HepG2 (cell line): ENCODE data around the gene CRABP1. TPM values are rescaled to one million over a fixed set of nuclear protein-coding genes. Genes with fewer than 3 reads are reported as not detected.

Experiments
- ATAC-seq: fragments of 200-7000 bp; cut with Tn5 transposase; 3 replicates; pipeline ENCODE4 v1.9.1; 2020; ENCODE audit warnings: mild to moderate bottlenecking, moderate library complexity
- BruUV-seq: library from RNA; stranded (reverse); fragments of 400-500 nt; replicated peaks from 2 replicates; lab custom pipeline; 2021; lab: Mats Ljungman, UMichigan
- CTCF ChIA-PET: fragments of 300-600 bp; formaldehyde crosslinking; extraction: SDS; loops from one replicate; lab custom pipeline; 2021; ENCODE audit warnings: low total read pairs, inconsistent platforms, low intra/inter-chr PET ratio; lab: Yijun Ruan, JAX
- POLR2A ChIA-PET: fragments of 350-600 bp; sonication (Branson Sonifier 250); formaldehyde crosslinking; loops from one replicate; lab custom pipeline; 2020; ENCODE audit warnings: antibody characterized with exemption, inconsistent platforms; lab: Yijun Ruan, JAX
- DNase-seq: peaks from one replicate; pipeline ENCODE4 v3.0.0-alpha.2; 2015; ENCODE audit warnings: low spot score
- FAIRE-seq: peaks from 3 replicates; lab custom pipeline; 2011; peaks lifted over from hg19 to GRCh38; lab: Jason Lieb, UNC
- H2AFZ ChIP-seq: one replicate; pipeline ENCODE4 v1.6.1; 2011; ENCODE audit warnings: low read length, inconsistent platforms
- H3K27ac ChIP-seq: fragments of 300-600 bp; 3 replicates; pipeline ENCODE4 v1.8.0; 2011; ENCODE audit warnings: mixed run types, mild to moderate bottlenecking, mixed read lengths, low read length, inconsistent platforms; ENCODE audit not compliant: insufficient read depth; ENCODE audit errors: extremely low read length
- H3K27me3 ChIP-seq, 2 experiments: fragments of 200-600 bp in 1 of 2; 2 replicates in 1 of 2; 3 replicates in 1 of 2; pipeline versions ENCODE4 v1.6.0 to v1.8.0; 2011; ENCODE audit warnings: low read length in 2 of 2, mild to moderate bottlenecking in 2 of 2, moderate library complexity in 2 of 2, inconsistent platforms in 1 of 2; ENCODE audit not compliant: insufficient read depth in 2 of 2, control insufficient read depth in 1 of 2
- H3K36me3 ChIP-seq, 2 experiments: fragments of 200-600 bp in 1 of 2; replicated peaks in 1 of 2; 2 replicates in 1 of 2; 3 replicates in 1 of 2; pipeline versions ENCODE4 v1.5.1 to v1.8.0; 2011; ENCODE audit warnings: low read length in 2 of 2, inconsistent platforms in 1 of 2; ENCODE audit not compliant: insufficient read depth in 2 of 2, control insufficient read depth in 1 of 2
- H3K4me1 ChIP-seq: 2 replicates; pipeline ENCODE4 v1.5.1; 2012; ENCODE audit warnings: low read length, inconsistent platforms; ENCODE audit not compliant: insufficient read depth
- H3K4me2 ChIP-seq: 2 replicates; pipeline ENCODE4 v1.6.0; 2011; ENCODE audit warnings: low read depth, low read length, inconsistent platforms
- H3K4me3 ChIP-seq, 3 experiments: fragments of 200-600 bp in 1 of 3; sonication (generic), shearing (Covaris generic) in 1 of 3; replicated peaks in 1 of 3; 2 replicates each; pipeline ENCODE4 v1.5.1; 2011 to 2016; ENCODE audit warnings: low read length in 3 of 3, inconsistent platforms in 2 of 3, low read depth in 2 of 3, mild to moderate bottlenecking in 2 of 3, control low read depth in 1 of 3, mixed read lengths in 1 of 3; ENCODE audit not compliant: insufficient read depth in 1 of 3
- H3K79me2 ChIP-seq: one replicate; pipeline ENCODE4 v1.6.1; 2011; ENCODE audit warnings: low read length, inconsistent platforms; ENCODE audit not compliant: insufficient read depth
- H3K9ac ChIP-seq: 2 replicates; pipeline ENCODE4 v1.6.0; 2011; ENCODE audit warnings: mild to moderate bottlenecking, low read depth, low read length, inconsistent platforms; ENCODE audit not compliant: insufficient read depth
- H3K9me3 ChIP-seq: 2 replicates; pipeline ENCODE4 v1.5.1; 2012; ENCODE audit warnings: mild to moderate bottlenecking, low read length
- H4K20me1 ChIP-seq: 2 replicates; pipeline ENCODE4 v1.6.0; 2011; ENCODE audit warnings: inconsistent platforms, mild to moderate bottlenecking, low read length, moderate library complexity; ENCODE audit not compliant: insufficient read depth
- ATF3 ChIP-seq: sonication (generic); formaldehyde crosslinking; IDR thresholded peaks from 2 replicates; pipeline ENCODE4 v1.4.0; 2020; ENCODE audit warnings: missing genetic modification reagents
- CEBPG ChIP-seq: IDR thresholded peaks from 2 replicates; pipeline ENCODE4 v1.6.1; 2016
- CHD4 ChIP-seq: fragments of 200-600 bp; sonication (generic); IDR thresholded peaks from 2 replicates; pipeline ENCODE4 v1.7.0; 2017; ENCODE audit warnings: mild to moderate bottlenecking, low read length, borderline replicate concordance
- ETV6 ChIP-seq: sonication (generic); formaldehyde crosslinking; conservative IDR thresholded peaks from 2 replicates; pipeline ENCODE4 v1.4.0; 2020; ENCODE audit warnings: missing genetic modification reagents
- GTF3A ChIP-seq: sonication (generic); formaldehyde crosslinking; conservative IDR thresholded peaks from 2 replicates; pipeline ENCODE4 v1.4.0; 2020; ENCODE audit warnings: mild to moderate bottlenecking, missing genetic modification reagents
- HINFP ChIP-seq: sonication (generic); formaldehyde crosslinking; IDR thresholded peaks from 2 replicates; pipeline ENCODE4 v1.4.0; 2020; ENCODE audit warnings: low read depth, mild to moderate bottlenecking, missing genetic modification reagents
- MAF1 ChIP-seq: sonication (generic); formaldehyde crosslinking; IDR thresholded peaks from 2 replicates; pipeline ENCODE4 v1.5.0; 2020; ENCODE audit warnings: missing genetic modification reagents, borderline replicate concordance
- MLX ChIP-seq: IDR thresholded peaks from 2 replicates; pipeline ENCODE4 v1.6.1; 2016
- NFE2 ChIP-seq: sonication (generic); formaldehyde crosslinking; IDR thresholded peaks from 2 replicates; pipeline ENCODE4 v1.4.0; 2020; ENCODE audit warnings: missing genetic modification reagents
- NR3C1 ChIP-seq: sonication (generic); formaldehyde crosslinking; IDR thresholded peaks from 2 replicates; pipeline ENCODE4 v1.4.0; 2020; ENCODE audit warnings: missing genetic modification reagents
- PAF1 ChIP-seq: IDR thresholded peaks from 2 replicates; pipeline ENCODE4 v1.6.1; 2016; ENCODE audit warnings: missing genetic modification reagents, missing compliant biosample characterization
- PHF8 ChIP-seq: sonication (generic); formaldehyde crosslinking; IDR thresholded peaks from 2 replicates; pipeline ENCODE4 v1.5.0; 2020; ENCODE audit warnings: missing genetic modification reagents
- RCOR2 ChIP-seq: IDR thresholded peaks from 2 replicates; pipeline ENCODE4 v1.6.1; 2016; ENCODE audit warnings: missing biosample characterization, missing genetic modification reagents
- RFXAP ChIP-seq: sonication (generic); formaldehyde crosslinking; IDR thresholded peaks from 2 replicates; pipeline ENCODE4 v1.4.0; 2020; ENCODE audit warnings: missing genetic modification reagents, borderline replicate concordance
- SMARCE1 ChIP-seq: fragments of 450-650 bp; IDR thresholded peaks from 2 replicates; pipeline ENCODE4 v1.6.1; 2017; ENCODE audit warnings: borderline replicate concordance
- ZFP62 ChIP-seq: sonication (generic); formaldehyde crosslinking; IDR thresholded peaks from 2 replicates; pipeline ENCODE4 v1.4.0; 2020; ENCODE audit warnings: missing genetic modification reagents
- ZFP91 ChIP-seq: sonication (generic); formaldehyde crosslinking; IDR thresholded peaks from 2 replicates; pipeline ENCODE4 v1.9.0; 2022; ENCODE audit warnings: missing genetic modification reagents, mild to moderate bottlenecking, borderline replicate concordance
- ZNF138 ChIP-seq: sonication (generic); formaldehyde crosslinking; IDR thresholded peaks from 2 replicates; pipeline ENCODE4 v1.5.0; 2020; ENCODE audit warnings: mild to moderate bottlenecking, low read depth, missing genetic modification reagents
- ZNF180 ChIP-seq: sonication (generic); formaldehyde crosslinking; IDR thresholded peaks from 2 replicates; pipeline ENCODE4 v1.4.0; 2020; ENCODE audit warnings: low read depth, missing genetic modification reagents, borderline replicate concordance
- in situ Hi-C: cut with HindIII; loops from 2 replicates; pipeline ENCODE4 v1.10.0; 2017; ENCODE audit warnings: low pct_unique_long_range_greater_than_20kb; ENCODE audit not compliant: extremely low pct_ligation_motif_present
- intact Hi-C: fragments of 100-400 bp; cut with micrococcal nuclease; formaldehyde crosslinking; loops from one replicate; pipeline ENCODE4 v1.10.0; 2022; ENCODE audit not compliant: unreplicated experiment
- polyA plus RNA-seq, 8 experiments: library from polyadenylated mRNA; depleted of rRNA in 3 of 8; stranded (reverse) in 7 of 8; unstranded in 1 of 8; fragments of >200 nt; fragmentation: Illumina TruSeq in 4 of 8; extraction: Trizol in 4 of 8; gene quantifications; 2 replicates each; pipeline versions ENCODE4 v1.2.1 to v1.2.3, GENCODE V29; 2011 to 2016; ENCODE audit warnings: low read depth in 4 of 8, missing spikeins in 1 of 8, mixed read lengths in 1 of 8; ENCODE audit not compliant: insufficient read depth in 1 of 8
- total RNA-seq, 5 experiments: library from RNA; depleted of rRNA; stranded (reverse); fragments of >200 nt; fragmentation: Illumina TruSeq; extraction: Trizol; gene quantifications; 2 replicates each; pipeline ENCODE4 v1.2.3, GENCODE V29; 2016; ENCODE audit warnings: low read depth in 1 of 5

Gene CRABP1
- total and polyA plus RNA-seq, 2 of the 13 experiments (the other 11 are each of a cell fraction or from before 2014, with no cell fraction given), result not detected

- 0 out of 2 replicates have a peak, but pooled peaks have one; percentile 66 for TF ChIP-seq GTF3A
- no peak; the same call in 1 of the 2 replicates for TF ChIP-seq ATF3 (CRISPR knock-in tag)
- peak; percentile 61; the same call in 1 of the 2 replicates for TF ChIP-seq ZFP91 (CRISPR knock-in tag)
- peak; percentile 65; the same call in 1 of the 2 replicates for TF ChIP-seq RFXAP (CRISPR knock-in tag)
Observed at GRCh38 chr15:78299101-78299930, 40.8 kb upstream of the CRABP1 start, which contains the start of gene SKIC8 (continued).

- DNase-seq, result no peak
- intact Hi-C loops (loop anchor here (10.0 kb wide), 2 partner anchors 73 to 263 kb away; partner anchors contain the start of gene CHRNA5), in situ Hi-C loops (loop anchor here (10.0 kb wide), 2 partner anchors 183 to 413 kb away; no protein-coding TSS in a partner anchor)
- no TSS peak for BruUV-seq
- H3K79me2 ChIP-seq, result peaks cover 28% of the 10 kb centered on the region
- no peak for FAIRE-seq
- ATAC-seq, result no peak
- no peaks in the 10 kb centered on the region for H3K9me3 ChIP-seq
- H3K4me2 ChIP-seq, result no peak overlapping the region
- H2AFZ ChIP-seq, result no peak overlapping the region
- no peak overlapping the region for H3K9ac ChIP-seq
- ChIA-PET CTCF (no interaction called here), POLR2A (no interaction called here)
- no peak overlapping the region for H3K27ac ChIP-seq
- H3K4me1 ChIP-seq, result peaks cover 71% of the 10 kb centered on the region
- no peaks in the 10 kb centered on the region for H3K36me3 ChIP-seq
- H3K27me3 ChIP-seq, result no peaks in the 10 kb centered on the region; a peak in 1 of 5 replicates
- H3K4me3 ChIP-seq, result no peak overlapping the region
- no peaks in the 10 kb centered on the region for H4K20me1 ChIP-seq
- no peak for TF ChIP-seq ZFP62 (CRISPR knock-in tag)
- no peak for TF ChIP-seq SMARCE1
- no peak for TF ChIP-seq PAF1
- TF ChIP-seq CHD4, result no peak
- no peak for TF ChIP-seq ETV6 (CRISPR knock-in tag)
- no peak for TF ChIP-seq HINFP (CRISPR knock-in tag)
- no peak for TF ChIP-seq NFE2 (CRISPR knock-in tag)
- no peak for TF ChIP-seq ZNF180 (CRISPR knock-in tag)
- TF ChIP-seq CEBPG (CRISPR knock-in tag), result no peak
- TF ChIP-seq PHF8 (CRISPR knock-in tag), result no peak
- no peak for TF ChIP-seq ZNF138 (CRISPR knock-in tag)
- TF ChIP-seq MLX (CRISPR knock-in tag), result no peak
- TF ChIP-seq RCOR2 (CRISPR knock-in tag), result no peak
- TF ChIP-seq NR3C1 (CRISPR knock-in tag), result no peak
- TF ChIP-seq MAF1 (CRISPR knock-in tag), result no peak
Observed at GRCh38 chr15:78301326-78301725, 38.8 kb upstream of the CRABP1 start.
